ENCODE measurements around the gene MAST4. TPM values are rescaled to one million over a fixed set of nuclear protein-coding genes. Genes with fewer than 3 reads are reported as not detected.

MAST4 gene
- total RNA-seq, 2 experiments from 2014 or later = 1.3 to 21.9 TPM

DNA sequence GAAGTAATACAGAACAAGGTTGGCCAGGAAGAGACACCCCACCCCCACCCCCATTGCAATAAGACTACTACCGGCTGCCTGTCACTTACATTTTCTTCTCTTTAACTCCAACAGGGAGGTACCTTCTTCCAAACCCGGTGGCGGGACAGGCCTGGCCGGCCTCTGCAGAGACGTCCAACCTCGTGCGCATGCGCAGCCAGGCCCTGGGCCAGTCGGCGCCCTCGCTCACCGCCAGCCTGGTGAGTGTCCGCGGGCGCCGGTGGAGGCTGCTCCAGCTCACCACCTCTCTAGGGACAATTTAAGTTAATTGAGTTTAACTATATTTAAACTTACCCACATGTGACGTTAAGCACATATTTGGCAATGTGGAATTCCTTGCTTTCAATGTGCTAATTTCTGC, 192.4 kb downstream of the MAST4 start:
- Histone ChIP-seq H3K4me1 (ENCODE audit: insufficient read depth, low read length, poor library complexity, severe bottlenecking) (no peaks in the 10 kb centered on the region), H3K9me3 (ENCODE audit: low read length) (no peaks in the 10 kb centered on the region), H3K27ac (ENCODE audit: low read depth, low read length, poor library complexity, severe bottlenecking) (no peak overlapping the region), H4K20me1 (ENCODE audit: insufficient read depth, low read length) (no peaks in the 10 kb centered on the region), H3K79me2 (ENCODE audit: insufficient read depth, low read depth, low read length) (no peaks in the 10 kb centered on the region), H3K4me3 (ENCODE audit: low read depth, low read length, poor library complexity, severe bottlenecking) (no peak overlapping the region), H3K9me2 (ENCODE audit: insufficient read depth, low read length) (no peaks in the 10 kb centered on the region), H2AFZ (ENCODE audit: low read length) (no peak overlapping the region), H3K36me3 (ENCODE audit: insufficient read depth, low read length) (no peaks in the 10 kb centered on the region), H3K4me2 (ENCODE audit: low read length) (no peak overlapping the region)
- no TSS peak for BruUV-seq (replicated peaks)
- DNase-seq (ENCODE audit: low spot score) = no peak
- POLR2A ChIA-PET = no interaction called here
- CTCF ChIA-PET (ENCODE audit: unreplicated experiment) = no interaction called here
- intact Hi-C loops (cut with micrococcal nuclease; ENCODE audit: unreplicated experiment) = no loop called here
- no peak for TF ChIP-seq EZH2phosphoT487 (IDR thresholded peaks at IDR 0.05; ENCODE audit: borderline replicate concordance, low read depth, low read length)
- TF ChIP-seq CTCF (conservative IDR thresholded peaks at IDR 0.05; ENCODE audit: low read length) = no peak

- intact Hi-C loops (cut with micrococcal nuclease; ENCODE audit: unreplicated experiment) = no loop called here
- Histone ChIP-seq H3K36me3 (ENCODE audit: insufficient read depth, low read length) (no peaks in the 10 kb centered on the region), H3K27ac (ENCODE audit: low read depth, low read length, poor library complexity, severe bottlenecking) (no peak overlapping the region), H3K9me2 (ENCODE audit: insufficient read depth, low read length) (no peaks in the 10 kb centered on the region), H3K4me1 (ENCODE audit: insufficient read depth, low read length, poor library complexity, severe bottlenecking) (no peaks in the 10 kb centered on the region), H3K9me3 (ENCODE audit: low read length) (no peaks in the 10 kb centered on the region), H3K4me3 (ENCODE audit: low read depth, low read length, poor library complexity, severe bottlenecking) (no peak overlapping the region), H3K4me2 (ENCODE audit: low read length) (no peak overlapping the region), H3K79me2 (ENCODE audit: insufficient read depth, low read depth, low read length) (no peaks in the 10 kb centered on the region), H4K20me1 (ENCODE audit: insufficient read depth, low read length) (no peaks in the 10 kb centered on the region), H2AFZ (ENCODE audit: low read length) (no peak overlapping the region)
- POLR2A ChIA-PET = no interaction called here
- no TSS peak for BruUV-seq (replicated peaks)
- CTCF ChIA-PET (ENCODE audit: unreplicated experiment) = no interaction called here
- TF ChIP-seq EZH2phosphoT487 (IDR thresholded peaks at IDR 0.05; ENCODE audit: borderline replicate concordance, low read depth, low read length) (no peak), CTCF (conservative IDR thresholded peaks at IDR 0.05; ENCODE audit: low read length) (no peak)
- no peak for DNase-seq (ENCODE audit: low spot score)
Measured at GRCh38 chr5:66789434-66789833, 193.2 kb downstream of the MAST4 start.

GRCh38 chr5:66793049-66793448, 196.9 kb downstream of the MAST4 start:
- ChIA-PET CTCF (ENCODE audit: unreplicated experiment) (no interaction called here), POLR2A (no interaction called here)
- Histone ChIP-seq H3K4me2 (ENCODE audit: low read length) (no peak overlapping the region), H3K9me3 (ENCODE audit: low read length) (no peaks in the 10 kb centered on the region), H3K36me3 (ENCODE audit: insufficient read depth, low read length) (no peaks in the 10 kb centered on the region), H4K20me1 (ENCODE audit: insufficient read depth, low read length) (no peaks in the 10 kb centered on the region), H2AFZ (ENCODE audit: low read length) (no peak overlapping the region), H3K4me1 (ENCODE audit: insufficient read depth, low read length, poor library complexity, severe bottlenecking) (no peaks in the 10 kb centered on the region), H3K9me2 (ENCODE audit: insufficient read depth, low read length) (no peaks in the 10 kb centered on the region), H3K4me3 (ENCODE audit: low read depth, low read length, poor library complexity, severe bottlenecking) (no peak overlapping the region), H3K27ac (ENCODE audit: low read depth, low read length, poor library complexity, severe bottlenecking) (no peak overlapping the region), H3K79me2 (ENCODE audit: insufficient read depth, low read depth, low read length) (no peaks in the 10 kb centered on the region)
- DNase-seq (ENCODE audit: low spot score) = no peak
- no peak for TF ChIP-seq EZH2phosphoT487 (IDR thresholded peaks at IDR 0.05; ENCODE audit: borderline replicate concordance, low read depth, low read length)
- no peak for TF ChIP-seq CTCF (conservative IDR thresholded peaks at IDR 0.05; ENCODE audit: low read length)
- intact Hi-C loops (cut with micrococcal nuclease; ENCODE audit: unreplicated experiment) = no loop called here
- no TSS peak for BruUV-seq (replicated peaks)
